ENCODE measurements around the gene XRCC4.

DNA sequence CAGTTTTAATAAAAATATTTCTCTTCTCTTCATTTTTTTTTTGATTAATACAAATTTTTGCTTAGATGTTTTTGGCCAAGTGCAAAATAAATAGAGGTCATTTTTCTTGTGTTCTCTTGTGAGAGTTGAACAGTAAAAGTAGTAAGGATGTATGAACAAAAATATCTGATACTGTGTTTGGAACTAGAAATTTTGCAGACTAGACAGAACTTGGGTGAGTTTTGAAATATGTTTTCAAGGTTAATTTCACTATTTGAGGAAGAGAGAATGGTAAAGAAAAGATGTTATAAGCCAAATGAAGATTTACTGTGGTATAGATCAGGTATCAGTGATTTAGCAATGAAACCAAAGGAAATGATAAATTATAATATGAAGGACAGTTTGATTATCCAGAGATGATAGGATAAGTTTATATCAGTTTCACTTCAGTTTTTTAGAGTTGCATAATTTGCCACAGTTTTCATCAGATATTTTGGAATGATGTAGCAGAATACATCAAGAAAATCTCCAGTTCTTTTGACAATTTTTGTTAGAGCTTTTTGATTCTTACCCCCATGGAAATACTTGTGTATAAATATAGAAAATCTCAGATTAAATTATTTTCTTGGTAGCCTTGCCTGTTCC lies 246.3 kb downstream of the XRCC4 start:
- TF ChIP-seq, protein P1, sequence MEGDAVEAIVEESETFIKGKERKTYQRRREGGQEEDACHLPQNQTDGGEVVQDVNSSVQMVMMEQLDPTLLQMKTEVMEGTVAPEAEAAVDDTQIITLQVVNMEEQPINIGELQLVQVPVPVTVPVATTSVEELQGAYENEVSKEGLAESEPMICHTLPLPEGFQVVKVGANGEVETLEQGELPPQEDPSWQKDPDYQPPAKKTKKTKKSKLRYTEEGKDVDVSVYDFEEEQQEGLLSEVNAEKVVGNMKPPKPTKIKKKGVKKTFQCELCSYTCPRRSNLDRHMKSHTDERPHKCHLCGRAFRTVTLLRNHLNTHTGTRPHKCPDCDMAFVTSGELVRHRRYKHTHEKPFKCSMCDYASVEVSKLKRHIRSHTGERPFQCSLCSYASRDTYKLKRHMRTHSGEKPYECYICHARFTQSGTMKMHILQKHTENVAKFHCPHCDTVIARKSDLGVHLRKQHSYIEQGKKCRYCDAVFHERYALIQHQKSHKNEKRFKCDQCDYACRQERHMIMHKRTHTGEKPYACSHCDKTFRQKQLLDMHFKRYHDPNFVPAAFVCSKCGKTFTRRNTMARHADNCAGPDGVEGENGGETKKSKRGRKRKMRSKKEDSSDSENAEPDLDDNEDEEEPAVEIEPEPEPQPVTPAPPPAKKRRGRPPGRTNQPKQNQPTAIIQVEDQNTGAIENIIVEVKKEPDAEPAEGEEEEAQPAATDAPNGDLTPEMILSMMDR (IDR thresholded peaks at IDR 0.05; ENCODE audit: low read depth, low read length), result no peak
- TF ChIP-seq, protein P2, sequence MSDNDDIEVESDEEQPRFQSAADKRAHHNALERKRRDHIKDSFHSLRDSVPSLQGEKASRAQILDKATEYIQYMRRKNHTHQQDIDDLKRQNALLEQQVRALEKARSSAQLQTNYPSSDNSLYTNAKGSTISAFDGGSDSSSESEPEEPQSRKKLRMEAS (IDR thresholded peaks at IDR 0.05; ENCODE audit: low read depth, low read length), result no peak

Data from NB4 (cell line).